HAP-1 (cell line): ENCODE measurements around the gene NBEAL2.

Source experiments
- DNase-seq, 2 experiments: peaks; one replicate each; pipeline ENCODE4 v3.0.0-alpha.2; 2016 to 2020; ENCODE audit warnings: low spot score in 2 of 2
- H3K27me3 ChIP-seq: fragments of 250-450 bp; sonication (Bioruptor Pico); 2 replicates; pipeline ENCODE4 v1.5.1; 2020; ENCODE audit warnings: low read depth, mild to moderate bottlenecking, moderate library complexity
- H3K36me3 ChIP-seq: fragments of 250-450 bp; sonication (Bioruptor Pico); replicated peaks from 2 replicates; pipeline ENCODE4 v1.5.1; 2020; ENCODE audit warnings: mild to moderate bottlenecking
- H3K4me1 ChIP-seq: fragments of 250-450 bp; sonication (Bioruptor Pico); 2 replicates; pipeline ENCODE4 v1.5.1; 2020; ENCODE audit warnings: mild to moderate bottlenecking
- H3K4me3 ChIP-seq: fragments of 250-450 bp; sonication (Bioruptor Pico); 2 replicates; pipeline ENCODE4 v1.5.1; 2020; ENCODE audit warnings: mild to moderate bottlenecking, moderate library complexity
- H3K9me3 ChIP-seq: fragments of 250-450 bp; sonication (Bioruptor Pico); 2 replicates; pipeline ENCODE4 v1.5.1; 2020; ENCODE audit warnings: mild to moderate bottlenecking, moderate library complexity
- in situ Hi-C: fragments of 300-500 bp; cut with MboI; formaldehyde crosslinking; loops from 3 replicates; pipeline ENCODE4 v1.14.3; 2020; ENCODE audit warnings: low sequenced_read_pairs, inconsistent platforms, mixed read lengths

NBEAL2 gene, protein sequence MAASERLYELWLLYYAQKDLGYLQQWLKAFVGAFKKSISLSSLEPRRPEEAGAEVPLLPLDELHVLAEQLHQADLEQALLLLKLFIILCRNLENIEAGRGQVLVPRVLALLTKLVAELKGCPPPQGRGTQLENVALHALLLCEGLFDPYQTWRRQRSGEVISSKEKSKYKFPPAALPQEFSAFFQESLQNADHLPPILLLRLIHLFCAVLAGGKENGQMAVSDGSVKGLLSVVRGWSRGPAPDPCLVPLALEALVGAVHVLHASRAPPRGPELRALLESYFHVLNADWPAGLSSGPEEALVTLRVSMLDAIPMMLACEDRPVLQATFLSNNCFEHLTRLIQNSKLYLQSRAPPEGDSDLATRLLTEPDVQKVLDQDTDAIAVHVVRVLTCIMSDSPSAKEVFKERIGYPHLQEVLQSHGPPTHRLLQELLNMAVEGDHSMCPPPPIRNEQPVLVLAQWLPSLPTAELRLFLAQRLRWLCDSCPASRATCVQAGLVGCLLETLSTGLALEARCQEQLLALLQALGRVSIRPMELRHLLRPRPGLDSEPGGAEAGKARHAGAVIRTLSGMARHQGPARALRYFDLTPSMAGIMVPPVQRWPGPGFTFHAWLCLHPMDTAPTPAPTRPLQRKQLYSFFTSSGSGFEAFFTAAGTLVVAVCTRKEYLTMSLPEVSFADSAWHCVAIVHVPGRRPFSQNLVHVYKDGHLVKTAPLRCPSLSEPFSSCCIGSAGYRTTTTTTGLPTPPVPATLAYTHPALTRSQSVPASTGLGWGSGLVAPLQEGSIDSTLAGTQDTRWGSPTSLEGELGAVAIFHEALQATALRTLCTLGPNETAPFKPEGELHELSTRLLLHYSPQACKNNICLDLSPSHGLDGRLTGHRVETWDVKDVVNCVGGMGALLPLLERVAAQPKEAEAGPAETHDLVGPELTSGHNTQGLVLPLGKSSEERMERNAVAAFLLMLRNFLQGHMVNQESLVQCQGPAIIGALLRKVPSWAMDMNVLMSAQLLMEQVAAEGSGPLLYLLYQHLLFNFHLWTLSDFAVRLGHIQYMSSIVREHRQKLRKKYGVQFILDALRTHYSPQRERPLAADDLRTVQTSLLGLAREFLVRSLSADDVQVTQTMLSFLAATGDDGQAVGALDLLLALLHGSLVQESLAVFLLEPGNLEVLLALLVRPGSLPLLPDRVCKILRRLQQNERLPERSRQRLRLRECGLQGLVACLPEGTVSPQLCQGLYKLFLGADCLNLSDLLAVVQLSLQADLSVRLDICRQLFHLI (N-terminal part only)

GRCh38 chr3:46978985-46979944 is at the start of gene NBEAL2:
NBEAL2 (plus strand) TSS chr3:46979666; CDS start chr3:46979862, 196 bp downstream.
- H3K9me3 ChIP-seq, result no peaks in the 10 kb centered on the region
- H3K4me3 ChIP-seq, result peak within 1 kb of the TSS; percentile 46
- peak; percentile 93 to 99 for DNase-seq
- peaks cover 9% of the 10 kb centered on the region; the same call in 1 of the 2 replicates for H3K36me3 ChIP-seq
- no peaks in the 10 kb centered on the region for H3K27me3 ChIP-seq
- in situ Hi-C loops, result no loop called here
- H3K4me1 ChIP-seq, result peaks cover 12% of the 10 kb centered on the region

DNA sequence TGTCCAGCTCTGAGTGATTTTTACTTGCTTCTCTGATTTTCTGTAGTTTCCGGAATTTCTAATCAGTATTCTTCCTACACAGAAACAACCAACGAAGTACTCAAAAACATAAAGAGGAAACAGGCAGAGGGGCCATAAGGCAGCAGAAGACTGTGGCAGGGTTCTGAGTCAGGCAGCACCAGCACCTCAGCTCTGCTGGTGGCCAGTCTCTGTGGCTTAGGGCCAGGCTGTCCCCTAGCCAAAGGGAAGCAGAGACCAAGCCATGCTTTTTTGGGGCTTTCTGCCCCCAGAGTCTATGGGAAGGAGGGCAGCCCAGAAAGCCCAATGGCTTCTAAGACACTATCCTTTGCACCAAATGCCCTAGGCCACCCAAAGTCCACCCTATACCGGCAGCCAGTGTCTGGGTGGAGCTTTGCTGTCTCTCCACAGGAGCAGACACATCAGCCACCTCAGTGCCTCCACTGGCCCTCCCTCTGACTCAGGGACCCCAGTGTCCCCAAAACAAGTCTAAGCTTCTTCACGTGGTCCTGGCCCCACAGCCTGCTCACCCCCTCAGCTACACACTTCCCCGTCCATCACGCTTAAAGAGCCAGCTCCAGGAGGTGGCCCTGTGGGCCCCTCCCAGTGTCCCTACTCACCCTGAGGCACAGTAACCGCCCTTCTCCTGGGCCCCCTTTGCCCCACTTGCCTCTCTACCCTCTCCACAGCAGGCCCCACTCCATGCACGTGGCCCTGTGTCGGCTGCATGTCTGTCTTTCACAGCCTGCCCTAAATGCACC is 49.1 kb upstream of the NBEAL2 start:
- Histone ChIP-seq H3K36me3 (peaks cover 31% of the 10 kb centered on the region), H3K4me3 (no peak overlapping the region), H3K9me3 (no peaks in the 10 kb centered on the region), H3K4me1 (no peaks in the 10 kb centered on the region; the same call in 1 of the 2 replicates), H3K27me3 (no peaks in the 10 kb centered on the region)
- in situ Hi-C loops, result no loop called here
- no peak for DNase-seq

DNA sequence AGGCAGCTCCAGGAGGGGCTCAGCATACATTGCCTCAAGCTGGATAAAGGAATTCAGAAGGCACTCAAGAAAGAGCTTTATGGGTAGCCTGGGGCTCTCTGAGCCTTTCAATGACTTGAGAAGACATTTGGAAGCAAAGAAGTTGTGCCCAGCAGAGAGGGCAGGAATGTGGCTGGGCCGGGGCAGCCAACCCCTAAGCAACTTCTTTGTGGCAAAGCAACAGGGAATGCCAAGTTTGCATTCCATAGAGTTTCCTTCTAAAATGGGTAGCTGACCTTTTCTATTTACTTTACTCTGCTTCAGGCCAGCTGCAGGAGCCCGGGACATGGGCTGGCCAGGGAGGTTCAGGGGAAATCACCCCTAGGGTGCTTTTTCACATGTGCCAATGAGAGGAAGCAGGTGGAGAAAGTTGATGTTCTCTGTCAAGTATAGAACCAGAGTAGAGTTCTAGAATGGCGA is 48.5 kb upstream of the NBEAL2 start:
- H3K4me1 ChIP-seq, result no peaks in the 10 kb centered on the region; the same call in 1 of the 2 replicates
- H3K9me3 ChIP-seq, result no peaks in the 10 kb centered on the region
- in situ Hi-C loops, result no loop called here
- H3K36me3 ChIP-seq, result peaks cover 25% of the 10 kb centered on the region
- no peak overlapping the region for H3K4me3 ChIP-seq
- H3K27me3 ChIP-seq, result no peaks in the 10 kb centered on the region
- no peak for DNase-seq

- Histone ChIP-seq H3K4me1 (no peaks in the 10 kb centered on the region; the same call in 1 of the 2 replicates), H3K27me3 (no peaks in the 10 kb centered on the region), H3K36me3 (peaks cover 24% of the 10 kb centered on the region), H3K9me3 (no peaks in the 10 kb centered on the region), H3K4me3 (no peak overlapping the region)
- no peak for DNase-seq
- in situ Hi-C loops, result no loop called here
These were observed 47.7 kb upstream of the NBEAL2 start for GRCh38 chr3:46931631-46932331.

DNA sequence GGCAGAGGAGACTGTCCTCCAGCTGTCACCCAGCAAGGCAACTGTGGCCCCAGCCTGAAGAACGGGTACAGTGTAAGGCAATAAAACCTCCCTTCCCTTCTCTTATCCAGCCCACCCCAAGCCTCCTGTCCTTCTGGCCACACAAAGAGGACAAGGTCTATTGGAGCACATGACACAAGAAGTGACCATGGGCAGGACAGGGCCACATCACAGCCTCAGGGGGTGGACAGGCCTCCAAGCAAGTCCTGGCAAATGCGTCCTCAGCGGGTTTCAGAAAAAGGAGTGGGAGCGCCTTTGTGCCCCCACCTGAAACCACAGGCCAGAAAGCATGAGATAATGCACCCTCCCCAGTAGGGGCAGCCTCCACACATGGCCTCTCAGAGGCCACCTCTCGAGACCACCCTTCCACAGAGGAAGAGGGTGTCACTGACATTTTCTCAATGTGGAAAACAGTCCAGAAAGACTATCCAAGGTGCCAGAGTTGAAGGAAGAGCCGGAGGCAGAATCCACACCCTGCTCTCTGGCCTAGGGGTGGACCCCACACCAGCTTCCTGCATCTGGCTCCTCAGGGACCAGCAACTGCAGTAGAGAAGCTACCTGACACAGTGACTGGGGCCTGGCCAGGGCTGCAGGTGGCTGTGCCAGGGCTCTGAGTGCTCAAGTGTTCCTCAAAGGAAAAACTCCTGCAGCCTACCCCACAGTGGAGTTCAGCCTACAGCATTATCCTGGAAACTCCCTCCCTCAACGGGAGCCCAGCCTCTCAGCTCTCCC is 46.8 kb upstream of the NBEAL2 start:
- Histone ChIP-seq H3K9me3 (no peaks in the 10 kb centered on the region), H3K27me3 (no peaks in the 10 kb centered on the region), H3K36me3 (peaks cover 27% of the 10 kb centered on the region), H3K4me3 (no peak overlapping the region), H3K4me1 (no peaks in the 10 kb centered on the region; the same call in 1 of the 2 replicates)
- in situ Hi-C loops, result no loop called here
- no peak for DNase-seq

DNA sequence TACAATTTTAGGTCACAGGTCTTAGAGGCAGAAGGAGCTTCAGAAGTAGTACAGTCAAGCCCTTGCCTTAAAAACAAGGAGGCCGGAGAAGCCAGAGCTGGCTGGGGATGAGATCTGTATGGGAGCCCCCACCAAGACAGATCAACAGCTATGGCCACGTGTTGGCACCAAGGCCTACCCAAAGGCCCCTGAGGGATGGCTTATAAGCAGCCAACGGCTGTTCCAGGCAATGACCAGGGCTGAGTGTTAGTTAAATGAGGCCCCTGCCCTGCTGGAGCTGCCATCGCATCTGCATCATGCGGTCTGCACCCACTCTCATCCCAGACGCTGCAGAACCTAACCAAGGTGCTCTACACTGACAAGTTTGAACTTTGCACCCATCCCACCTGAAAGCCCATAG is 46.2 kb upstream of the NBEAL2 start:
- Histone ChIP-seq H3K27me3 (no peaks in the 10 kb centered on the region), H3K4me3 (no peak overlapping the region), H3K9me3 (no peaks in the 10 kb centered on the region), H3K4me1 (no peaks in the 10 kb centered on the region; the same call in 1 of the 2 replicates), H3K36me3 (peaks cover 29% of the 10 kb centered on the region)
- in situ Hi-C loops, result no loop called here
- DNase-seq, result no peak

DNA sequence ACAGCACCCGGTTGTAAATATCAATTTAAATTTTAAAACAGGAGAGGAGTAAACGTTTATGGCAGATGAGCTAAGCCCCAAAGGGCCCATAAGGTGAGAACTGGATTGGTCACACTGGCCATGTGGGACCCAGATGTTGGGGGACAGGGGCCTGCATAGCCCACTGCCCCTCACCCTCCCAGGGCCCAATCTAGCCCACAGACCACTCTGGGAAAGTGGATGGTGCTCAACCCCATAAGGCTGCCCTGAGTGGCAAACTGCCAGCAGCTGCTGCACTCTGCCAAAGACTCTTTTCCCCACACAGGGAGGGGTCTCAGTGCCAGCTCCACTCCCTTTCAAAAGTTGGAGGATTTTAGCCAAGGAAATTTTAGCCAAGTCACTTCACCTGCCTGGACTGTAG is 45.4 kb upstream of the NBEAL2 start:
- no peak for DNase-seq
- no peaks in the 10 kb centered on the region; the same call in 1 of the 2 replicates for H3K4me1 ChIP-seq
- no peaks in the 10 kb centered on the region for H3K27me3 ChIP-seq
- no peak overlapping the region for H3K4me3 ChIP-seq
- in situ Hi-C loops, result no loop called here
- peaks cover 28% of the 10 kb centered on the region for H3K36me3 ChIP-seq
- H3K9me3 ChIP-seq, result no peaks in the 10 kb centered on the region

DNA sequence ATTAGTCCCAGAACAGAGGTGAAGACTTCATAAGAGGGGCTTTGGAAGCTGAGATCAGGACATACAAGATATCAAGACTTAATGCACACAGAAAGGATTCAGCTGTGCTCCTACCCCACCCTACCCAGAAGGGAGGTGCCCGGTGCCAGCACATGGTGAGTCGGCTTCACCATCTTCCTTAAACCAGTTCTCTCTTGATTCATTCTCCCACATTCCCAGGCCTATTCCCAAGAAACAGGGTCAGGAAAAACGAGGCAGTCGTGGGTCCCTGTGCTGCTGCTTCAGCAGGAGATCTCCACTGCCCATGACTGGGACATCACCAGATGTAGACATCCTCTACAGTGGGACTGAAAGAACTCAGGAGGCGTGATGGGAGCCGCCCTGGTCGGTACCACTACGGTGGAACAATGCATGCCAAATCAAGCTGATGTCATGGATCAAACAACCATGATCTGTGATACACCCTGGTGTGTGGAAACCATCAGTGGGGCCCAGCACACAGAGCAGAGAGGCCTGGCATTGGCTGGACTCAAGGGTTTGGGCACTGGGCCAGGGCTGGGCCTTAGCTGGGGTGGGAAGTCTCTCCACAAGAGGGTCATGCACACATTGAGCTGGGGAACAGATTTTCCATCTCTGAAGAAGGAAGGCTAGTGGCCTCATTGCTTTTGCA is 44.8 kb upstream of the NBEAL2 start:
- H3K4me1 ChIP-seq, result no peaks in the 10 kb centered on the region; the same call in 1 of the 2 replicates
- H3K27me3 ChIP-seq, result no peaks in the 10 kb centered on the region
- in situ Hi-C loops, result no loop called here
- H3K9me3 ChIP-seq, result no peaks in the 10 kb centered on the region
- DNase-seq, result no peak
- no peak overlapping the region for H3K4me3 ChIP-seq
- peaks cover 33% of the 10 kb centered on the region for H3K36me3 ChIP-seq

DNA sequence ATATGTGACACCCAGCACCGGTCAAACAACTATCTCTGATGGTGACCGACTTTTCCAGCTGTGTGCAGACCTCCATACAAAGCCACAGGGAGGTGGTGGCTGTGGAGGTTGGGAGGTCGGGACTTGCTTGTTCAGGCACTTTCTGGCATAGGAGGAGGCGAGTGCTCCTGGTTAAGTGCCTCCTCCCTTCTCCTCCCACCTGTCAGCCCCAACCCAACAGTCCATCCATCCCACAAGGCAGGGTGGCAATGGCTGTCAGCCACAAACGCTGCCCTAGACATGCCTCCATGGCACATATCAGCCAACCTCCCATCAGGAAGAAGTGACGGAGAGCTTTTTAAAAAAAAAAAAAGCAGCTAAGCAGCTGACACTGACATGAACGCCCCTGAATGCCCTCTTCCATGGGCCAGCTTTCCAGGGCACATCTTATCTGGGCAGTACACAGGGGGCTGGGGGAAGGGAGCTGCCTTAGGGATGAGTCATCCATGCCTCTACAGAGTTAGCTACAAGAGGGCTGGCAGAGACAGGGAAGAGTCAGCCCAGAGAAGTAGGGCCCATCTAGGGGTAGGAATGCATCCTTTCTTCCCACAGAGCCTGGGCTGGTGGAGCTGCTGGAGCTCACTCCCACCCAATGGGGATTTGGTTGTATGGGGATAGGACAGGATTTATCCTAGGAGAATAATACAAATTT is 44.2 kb upstream of the NBEAL2 start:
- Histone ChIP-seq H3K4me1 (no peaks in the 10 kb centered on the region; the same call in 1 of the 2 replicates), H3K27me3 (no peaks in the 10 kb centered on the region), H3K36me3 (peaks cover 40% of the 10 kb centered on the region), H3K4me3 (no peak overlapping the region), H3K9me3 (no peaks in the 10 kb centered on the region)
- no peak for DNase-seq
- in situ Hi-C loops, result no loop called here

DNA sequence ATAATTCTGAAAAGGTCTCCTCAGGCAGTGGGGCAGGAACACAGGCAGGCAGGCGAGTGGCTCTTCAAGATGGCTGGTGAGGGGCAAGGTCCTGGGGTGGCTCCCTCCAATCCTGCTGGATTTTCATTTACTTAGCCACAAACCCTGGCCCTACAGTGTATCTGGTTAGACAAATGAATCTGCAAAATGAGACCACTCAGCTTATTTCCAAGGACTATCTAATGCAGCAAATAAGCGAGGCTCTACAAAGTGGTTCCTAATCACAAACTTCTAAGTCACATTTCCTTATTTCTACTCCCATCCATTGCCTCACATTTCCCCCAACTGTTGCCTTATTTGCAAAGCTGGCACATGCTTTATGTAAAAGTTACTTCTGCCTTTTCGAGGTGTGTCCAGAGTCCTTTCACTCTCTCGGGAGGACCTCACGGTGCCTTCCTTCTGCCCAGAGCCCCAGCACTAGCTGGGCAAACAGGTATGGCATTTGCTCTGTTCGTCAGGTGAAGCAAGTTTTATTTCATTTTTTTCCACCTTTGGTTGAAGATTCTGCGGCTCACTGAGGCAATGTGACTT is 43.4 kb upstream of the NBEAL2 start:
- in situ Hi-C loops, result no loop called here
- no peak for DNase-seq

More for the DNA sequence above, 43.4 kb upstream of the NBEAL2 start:
- no peaks in the 10 kb centered on the region for H3K9me3 ChIP-seq
- peaks cover 48% of the 10 kb centered on the region for H3K36me3 ChIP-seq
- H3K4me1 ChIP-seq, result no peaks in the 10 kb centered on the region; the same call in 1 of the 2 replicates
- no peaks in the 10 kb centered on the region for H3K27me3 ChIP-seq
- no peak overlapping the region for H3K4me3 ChIP-seq
